Measurements from ENCODE around the gene ACBD6. TPM values are rescaled to one million over a fixed set of nuclear protein-coding genes. Genes with fewer than 3 reads are reported as not detected.

Gene ACBD6
- total RNA-seq, 4 donors from 2014 or later: 33.3 to 44.0 (median 42.6) TPM

Small RNAs within 50 kb of the gene (small RNA-seq; reads per million reads assigned to genes)
- gene MIR3121: 0 to 0.25 (median 0) reads per million in 3 donors
- gene RF00019: 0 reads per million in 3 donors

Other genes starting within 250 kb of the ACBD6 start
- gene OVAAL, start 56.4 kb upstream of the ACBD6 start, total RNA-seq: not detected
- gene XPR1, start 129.4 kb upstream of the ACBD6 start, total RNA-seq: 10 to 100 TPM; 15.8 to 26.7 (median 22.8) TPM